ENCODE data around the gene TUT7.

Gene TUT7

DNA sequence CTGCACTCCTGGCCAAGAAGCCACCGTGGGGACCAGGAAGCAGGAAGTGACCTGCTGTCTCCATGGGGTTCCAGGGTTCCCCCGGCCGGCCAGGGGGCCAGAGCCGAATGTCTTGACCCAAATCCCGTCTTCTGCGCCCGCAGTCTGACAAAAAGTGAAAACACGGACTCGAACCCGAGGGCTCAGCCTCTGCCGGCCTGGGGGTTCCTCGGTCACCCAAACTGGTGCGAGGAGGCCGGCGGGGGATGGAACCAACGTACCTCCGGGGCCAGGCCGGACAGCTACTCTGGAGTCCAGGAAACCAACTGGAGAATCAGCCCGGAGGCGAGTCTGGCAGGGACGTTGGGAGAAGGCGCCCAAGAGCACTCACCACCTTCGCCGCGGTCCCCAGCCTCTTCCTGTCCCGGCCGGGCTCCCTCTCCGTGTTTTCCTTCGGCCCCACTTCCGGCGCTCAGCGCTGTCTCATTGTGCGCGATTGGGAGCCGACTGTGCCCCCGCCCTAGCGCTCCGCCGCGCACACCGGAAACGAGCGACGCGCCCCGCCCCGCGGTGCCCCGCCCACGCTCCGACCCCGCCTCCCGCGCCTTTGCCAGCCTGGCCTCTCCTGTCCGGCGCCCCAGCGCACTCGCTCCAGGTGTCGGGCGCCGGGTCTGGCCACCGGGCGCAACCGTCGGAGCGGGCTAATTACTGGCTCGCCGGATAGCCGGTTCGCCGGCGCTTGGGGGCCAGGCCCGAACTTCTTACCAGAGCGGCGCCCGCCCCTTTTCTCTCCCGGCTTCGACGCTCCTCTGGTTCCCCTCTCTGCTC, at the start of gene TUT7 (continued):
- TF ChIP-seq ZNF18 (tag by site-specific recombination; IDR thresholded peaks at IDR 0.05): peak; percentile 92
- TF ChIP-seq ZBTB26 (tag by site-specific recombination; optimal IDR thresholded peaks at IDR 0.05): peak; percentile 93
- peak; percentile 92 for TF ChIP-seq ZNF692 (tag by site-specific recombination; IDR thresholded peaks at IDR 0.05)
- no peak for TF ChIP-seq ZNF140 (tag by site-specific recombination; IDR thresholded peaks at IDR 0.05)
- no peak for TF ChIP-seq ZNF426 (tag by site-specific recombination; IDR thresholded peaks at IDR 0.05)
- peak; percentile 88 for TF ChIP-seq ZXDB (tag by site-specific recombination; IDR thresholded peaks at IDR 0.05)
- peak; percentile 91 for TF ChIP-seq SP2 (tag by site-specific recombination; IDR thresholded peaks at IDR 0.05)
- TF ChIP-seq ZNF776 (tag by site-specific recombination; IDR thresholded peaks at IDR 0.05; ENCODE audit: borderline replicate concordance): no peak
- TF ChIP-seq ZNF274 (IDR thresholded peaks at IDR 0.05; ENCODE audit: low read length): no peak
- TF ChIP-seq ZNF274 (tag by site-specific recombination; IDR thresholded peaks at IDR 0.05; ENCODE audit: borderline replicate concordance): no peak
- no peak for TF ChIP-seq ZNF473 (tag by site-specific recombination; IDR thresholded peaks at IDR 0.05)
- TF ChIP-seq ZFP3 (tag by site-specific recombination; IDR thresholded peaks at IDR 0.05; ENCODE audit: low read depth): no peak
- TF ChIP-seq YY1 (tag by site-specific recombination; IDR thresholded peaks at IDR 0.05): peak; percentile 78; the same call in 1 of the 2 replicates
- TF ChIP-seq ZSCAN18 (tag by site-specific recombination; IDR thresholded peaks at IDR 0.05): no peak
- TF ChIP-seq GFI1B (tag by site-specific recombination; IDR thresholded peaks at IDR 0.05): no peak
- no peak for TF ChIP-seq ZNF596 (tag by site-specific recombination; IDR thresholded peaks at IDR 0.05)
- no peak for TF ChIP-seq ZSCAN16 (tag by site-specific recombination; IDR thresholded peaks at IDR 0.05)
- TF ChIP-seq ZNF792 (tag by site-specific recombination; IDR thresholded peaks at IDR 0.05): no peak
- no peak for TF ChIP-seq ZNF514 (tag by site-specific recombination; IDR thresholded peaks at IDR 0.05)
- TF ChIP-seq WT1 (tag by site-specific recombination; IDR thresholded peaks at IDR 0.05): 0 out of 2 replicates have a peak, but pooled peaks have one; percentile 7
- TF ChIP-seq ZNF2 (tag by site-specific recombination; IDR thresholded peaks at IDR 0.05): no peak; the same call in 1 of the 2 replicates
- no peak for TF ChIP-seq ZNF707 (tag by site-specific recombination; IDR thresholded peaks at IDR 0.05)
- TF ChIP-seq, protein P1, sequence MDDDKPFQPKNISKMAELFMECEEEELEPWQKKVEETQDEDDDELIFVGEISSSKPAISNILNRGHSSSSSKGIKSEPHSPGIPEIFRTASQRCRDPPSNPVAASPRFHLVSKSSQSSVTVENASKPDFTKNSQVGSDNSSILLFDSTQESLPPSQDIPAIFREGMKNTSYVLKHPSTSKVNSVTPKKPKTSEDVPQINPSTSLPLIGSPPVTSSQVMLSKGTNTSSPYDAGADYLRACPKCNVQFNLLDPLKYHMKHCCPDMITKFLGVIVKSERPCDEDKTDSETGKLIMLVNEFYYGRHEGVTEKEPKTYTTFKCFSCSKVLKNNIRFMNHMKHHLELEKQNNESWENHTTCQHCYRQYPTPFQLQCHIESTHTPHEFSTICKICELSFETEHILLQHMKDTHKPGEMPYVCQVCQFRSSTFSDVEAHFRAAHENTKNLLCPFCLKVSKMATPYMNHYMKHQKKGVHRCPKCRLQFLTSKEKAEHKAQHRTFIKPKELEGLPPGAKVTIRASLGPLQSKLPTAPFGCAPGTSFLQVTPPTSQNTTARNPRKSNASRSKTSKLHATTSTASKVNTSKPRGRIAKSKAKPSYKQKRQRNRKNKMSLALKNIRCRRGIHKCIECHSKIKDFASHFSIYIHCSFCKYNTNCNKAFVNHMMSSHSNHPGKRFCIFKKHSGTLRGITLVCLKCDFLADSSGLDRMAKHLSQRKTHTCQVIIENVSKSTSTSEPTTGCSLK (tag by site-specific recombination; IDR thresholded peaks at IDR 0.05): no peak
- no peak for TF ChIP-seq ZNF510 (tag by site-specific recombination; IDR thresholded peaks at IDR 0.05; ENCODE audit: insufficient replicate concordance)
- TF ChIP-seq ZBTB1 (tag by site-specific recombination; IDR thresholded peaks at IDR 0.05): peak; percentile 11; the same call in 1 of the 2 replicates
- TF ChIP-seq ZNF184 (tag by site-specific recombination; IDR thresholded peaks at IDR 0.05): peak; percentile 7; the same call in 1 of the 2 replicates
- 0 out of 2 replicates have a peak, but pooled peaks have one; percentile 83 for TF ChIP-seq ZNF660 (tag by site-specific recombination; IDR thresholded peaks at IDR 0.05)
- peak; percentile 93 for TF ChIP-seq ZNF324 (tag by site-specific recombination; IDR thresholded peaks at IDR 0.05)
- TF ChIP-seq, protein P2, sequence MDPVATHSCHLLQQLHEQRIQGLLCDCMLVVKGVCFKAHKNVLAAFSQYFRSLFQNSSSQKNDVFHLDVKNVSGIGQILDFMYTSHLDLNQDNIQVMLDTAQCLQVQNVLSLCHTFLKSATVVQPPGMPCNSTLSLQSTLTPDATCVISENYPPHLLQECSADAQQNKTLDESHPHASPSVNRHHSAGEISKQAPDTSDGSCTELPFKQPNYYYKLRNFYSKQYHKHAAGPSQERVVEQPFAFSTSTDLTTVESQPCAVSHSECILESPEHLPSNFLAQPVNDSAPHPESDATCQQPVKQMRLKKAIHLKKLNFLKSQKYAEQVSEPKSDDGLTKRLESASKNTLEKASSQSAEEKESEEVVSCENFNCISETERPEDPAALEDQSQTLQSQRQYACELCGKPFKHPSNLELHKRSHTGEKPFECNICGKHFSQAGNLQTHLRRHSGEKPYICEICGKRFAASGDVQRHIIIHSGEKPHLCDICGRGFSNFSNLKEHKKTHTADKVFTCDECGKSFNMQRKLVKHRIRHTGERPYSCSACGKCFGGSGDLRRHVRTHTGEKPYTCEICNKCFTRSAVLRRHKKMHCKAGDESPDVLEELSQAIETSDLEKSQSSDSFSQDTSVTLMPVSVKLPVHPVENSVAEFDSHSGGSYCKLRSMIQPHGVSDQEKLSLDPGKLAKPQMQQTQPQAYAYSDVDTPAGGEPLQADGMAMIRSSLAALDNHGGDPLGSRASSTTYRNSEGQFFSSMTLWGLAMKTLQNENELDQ (tag by site-specific recombination; IDR thresholded peaks at IDR 0.05; ENCODE audit: low read depth): no peak
- no peak for TF ChIP-seq ZNF292 (tag by site-specific recombination; IDR thresholded peaks at IDR 0.05; ENCODE audit: borderline replicate concordance, low read depth)
